ENCODE results near the gene CST1. TPM values are rescaled to one million over a fixed set of nuclear protein-coding genes. Genes with fewer than 3 reads are reported as not detected.
"Not testable (repeated sequence)": the region's sequence is repeated elsewhere in the genome, so short reads cannot be mapped to it uniquely, and the experiment has no call there.

CST1 gene
- total RNA-seq, 1 donor from 2014 or later: not detected

- H3K27me3 ChIP-seq (ENCODE audit: low read depth): no peaks in the 10 kb centered on the region
- no peak overlapping the region for H3K27ac ChIP-seq
- no peak for TF ChIP-seq CTCF (IDR thresholded peaks at IDR 0.05)
- no peak overlapping the region for H3K4me3 ChIP-seq
- intact Hi-C loops (cut with DNase I): no loop called here
- no peaks in the 10 kb centered on the region for H3K4me1 ChIP-seq
- ATAC-seq (no peak), DNase-seq (no peak)
- no peaks in the 10 kb centered on the region for H3K36me3 ChIP-seq
- no peaks in the 10 kb centered on the region for H3K9me3 ChIP-seq
Observed at GRCh38 chr20:23763345-23763744, 12.6 kb upstream of the CST1 start.

- no peak for ATAC-seq
- no peak for TF ChIP-seq CTCF (IDR thresholded peaks at IDR 0.05)
Observed at GRCh38 chr20:23759306-23759940, 8.7 kb upstream of the CST1 start.

GRCh38 chr20:23756792-23757191, 6.1 kb upstream of the CST1 start:
- ATAC-seq: not testable (repeated sequence)

More at GRCh38 chr20:23759306-23759940, 8.7 kb upstream of the CST1 start:
- Histone ChIP-seq H3K9me3 (no peaks in the 10 kb centered on the region), H3K36me3 (no peaks in the 10 kb centered on the region), H3K4me1 (no peaks in the 10 kb centered on the region), H3K4me3 (no peak overlapping the region), H3K27me3 (ENCODE audit: low read depth) (no peaks in the 10 kb centered on the region), H3K27ac (no peak overlapping the region)
- intact Hi-C loops (cut with DNase I): no loop called here
- no peak for DNase-seq

GRCh38 chr20:23755131-23755611, 4.4 kb upstream of the CST1 start:
- H3K9me3 ChIP-seq; H3K4me3 ChIP-seq; DNase-seq; intact Hi-C loops (cut with DNase I); H3K27ac ChIP-seq; H3K27me3 ChIP-seq (ENCODE audit: low read depth); ATAC-seq; H3K4me1 ChIP-seq; H3K36me3 ChIP-seq: not testable (repeated sequence)

More at GRCh38 chr20:23756792-23757191, 6.1 kb upstream of the CST1 start:
- H3K4me3 ChIP-seq; H3K9me3 ChIP-seq; H3K4me1 ChIP-seq; H3K27me3 ChIP-seq (ENCODE audit: low read depth); DNase-seq; intact Hi-C loops (cut with DNase I); H3K27ac ChIP-seq; H3K36me3 ChIP-seq: not testable (repeated sequence)

- Histone ChIP-seq H3K9me3 (no peaks in the 10 kb centered on the region), H3K36me3 (no peaks in the 10 kb centered on the region), H3K27me3 (ENCODE audit: low read depth) (no peaks in the 10 kb centered on the region), H3K27ac (no peak overlapping the region), H3K4me1 (no peaks in the 10 kb centered on the region), H3K4me3 (no peak overlapping the region)
- DNase-seq: no peak
- TF ChIP-seq CTCF (IDR thresholded peaks at IDR 0.05): no peak
- ATAC-seq: no peak
- intact Hi-C loops (cut with DNase I): no loop called here
Observed at GRCh38 chr20:23754731-23755130, 4.0 kb upstream of the CST1 start.

GRCh38 chr20:23753589-23753988, 2.9 kb upstream of the CST1 start:
- no peaks in the 10 kb centered on the region for H3K36me3 ChIP-seq
- H3K4me3 ChIP-seq: no peak overlapping the region
- H3K27me3 ChIP-seq (ENCODE audit: low read depth): no peaks in the 10 kb centered on the region
- H3K27ac ChIP-seq: no peak overlapping the region
- intact Hi-C loops (cut with DNase I): no loop called here
- no peak for TF ChIP-seq CTCF (IDR thresholded peaks at IDR 0.05)
- H3K4me1 ChIP-seq: no peaks in the 10 kb centered on the region
- DNase-seq: no peak
- ATAC-seq: no peak
- no peaks in the 10 kb centered on the region for H3K9me3 ChIP-seq

Data from lower lobe of right lung (tissue), 2 donors.